ENCODE data around the gene DAB2. TPM values are rescaled to one million over a fixed set of nuclear protein-coding genes. Genes with fewer than 3 reads are reported as not detected.

The DAB2 gene
- total RNA-seq, 1 donor from 2014 or later, result 13.2 TPM

DNA sequence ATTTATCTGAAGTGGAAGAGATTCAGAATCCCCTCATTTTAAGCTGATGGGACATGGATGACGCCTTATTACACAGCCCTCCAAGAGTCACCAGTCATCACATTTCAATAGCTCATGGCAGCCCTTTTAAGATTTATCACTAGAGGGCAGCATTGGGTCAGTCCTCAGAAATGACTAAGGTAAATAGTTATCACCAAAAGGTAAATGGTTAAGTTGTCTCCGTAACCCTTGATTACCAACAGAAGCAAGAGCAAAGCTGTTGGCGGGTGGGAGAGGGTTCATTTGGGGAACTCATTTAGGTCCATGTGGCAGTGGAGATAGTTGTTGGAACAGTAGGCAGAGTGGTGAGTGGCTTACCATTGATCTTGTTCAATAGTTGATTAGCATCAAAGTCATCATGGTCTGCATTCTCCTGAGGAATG lies 48.5 kb downstream of the DAB2 start:
- no peak for DNase-seq (ENCODE audit: low read depth)
- no peak overlapping the region for H3K4me3 ChIP-seq (ENCODE audit: low read depth, low read length)
- TF ChIP-seq, protein P1, sequence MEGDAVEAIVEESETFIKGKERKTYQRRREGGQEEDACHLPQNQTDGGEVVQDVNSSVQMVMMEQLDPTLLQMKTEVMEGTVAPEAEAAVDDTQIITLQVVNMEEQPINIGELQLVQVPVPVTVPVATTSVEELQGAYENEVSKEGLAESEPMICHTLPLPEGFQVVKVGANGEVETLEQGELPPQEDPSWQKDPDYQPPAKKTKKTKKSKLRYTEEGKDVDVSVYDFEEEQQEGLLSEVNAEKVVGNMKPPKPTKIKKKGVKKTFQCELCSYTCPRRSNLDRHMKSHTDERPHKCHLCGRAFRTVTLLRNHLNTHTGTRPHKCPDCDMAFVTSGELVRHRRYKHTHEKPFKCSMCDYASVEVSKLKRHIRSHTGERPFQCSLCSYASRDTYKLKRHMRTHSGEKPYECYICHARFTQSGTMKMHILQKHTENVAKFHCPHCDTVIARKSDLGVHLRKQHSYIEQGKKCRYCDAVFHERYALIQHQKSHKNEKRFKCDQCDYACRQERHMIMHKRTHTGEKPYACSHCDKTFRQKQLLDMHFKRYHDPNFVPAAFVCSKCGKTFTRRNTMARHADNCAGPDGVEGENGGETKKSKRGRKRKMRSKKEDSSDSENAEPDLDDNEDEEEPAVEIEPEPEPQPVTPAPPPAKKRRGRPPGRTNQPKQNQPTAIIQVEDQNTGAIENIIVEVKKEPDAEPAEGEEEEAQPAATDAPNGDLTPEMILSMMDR (conservative IDR thresholded peaks at IDR 0.05; ENCODE audit: low read depth, low read length), result peak; percentile 74

DNA sequence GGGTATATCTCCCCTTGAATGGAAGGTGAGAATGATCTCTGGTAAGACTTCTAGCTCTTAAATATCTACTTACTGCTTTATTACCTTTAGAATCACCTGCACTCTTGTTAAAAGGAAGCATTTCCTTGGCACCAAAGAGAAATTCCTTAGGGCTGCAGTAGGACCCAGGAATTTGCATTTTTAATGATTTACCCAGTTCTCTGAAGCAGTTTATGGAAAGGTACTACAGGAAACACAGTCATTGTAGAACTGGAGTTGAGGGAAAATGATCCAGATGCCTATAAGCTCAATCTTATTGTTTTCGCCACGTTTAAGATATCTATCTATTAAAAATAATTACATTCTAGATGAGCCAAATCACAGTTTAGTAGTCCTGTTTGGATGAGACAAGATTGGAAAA lies 51.0 kb downstream of the DAB2 start:
- TF ChIP-seq, protein P1 (conservative IDR thresholded peaks at IDR 0.05; ENCODE audit: low read depth, low read length), result no peak
- peak; percentile 67 for DNase-seq (ENCODE audit: low read depth)
- H3K4me3 ChIP-seq (ENCODE audit: low read depth, low read length), result no peak overlapping the region

DNA sequence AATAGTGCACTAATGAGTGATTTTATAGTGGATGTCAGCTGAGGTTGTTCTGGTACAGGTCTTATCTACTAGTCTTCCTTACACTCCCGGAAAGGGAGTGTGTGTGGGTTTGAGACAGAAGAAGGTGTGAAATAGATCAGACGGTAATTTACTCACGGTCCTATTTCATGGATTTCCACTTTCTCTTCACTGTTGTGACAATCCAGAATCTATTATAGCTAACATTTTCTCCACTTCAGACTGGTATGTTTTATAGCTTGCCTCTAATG lies 53.5 kb downstream of the DAB2 start:
- no peak for DNase-seq (ENCODE audit: low read depth)
- TF ChIP-seq, protein P1 (conservative IDR thresholded peaks at IDR 0.05; ENCODE audit: low read depth, low read length), result no peak
- H3K4me3 ChIP-seq (ENCODE audit: low read depth, low read length), result no peak overlapping the region

DNA sequence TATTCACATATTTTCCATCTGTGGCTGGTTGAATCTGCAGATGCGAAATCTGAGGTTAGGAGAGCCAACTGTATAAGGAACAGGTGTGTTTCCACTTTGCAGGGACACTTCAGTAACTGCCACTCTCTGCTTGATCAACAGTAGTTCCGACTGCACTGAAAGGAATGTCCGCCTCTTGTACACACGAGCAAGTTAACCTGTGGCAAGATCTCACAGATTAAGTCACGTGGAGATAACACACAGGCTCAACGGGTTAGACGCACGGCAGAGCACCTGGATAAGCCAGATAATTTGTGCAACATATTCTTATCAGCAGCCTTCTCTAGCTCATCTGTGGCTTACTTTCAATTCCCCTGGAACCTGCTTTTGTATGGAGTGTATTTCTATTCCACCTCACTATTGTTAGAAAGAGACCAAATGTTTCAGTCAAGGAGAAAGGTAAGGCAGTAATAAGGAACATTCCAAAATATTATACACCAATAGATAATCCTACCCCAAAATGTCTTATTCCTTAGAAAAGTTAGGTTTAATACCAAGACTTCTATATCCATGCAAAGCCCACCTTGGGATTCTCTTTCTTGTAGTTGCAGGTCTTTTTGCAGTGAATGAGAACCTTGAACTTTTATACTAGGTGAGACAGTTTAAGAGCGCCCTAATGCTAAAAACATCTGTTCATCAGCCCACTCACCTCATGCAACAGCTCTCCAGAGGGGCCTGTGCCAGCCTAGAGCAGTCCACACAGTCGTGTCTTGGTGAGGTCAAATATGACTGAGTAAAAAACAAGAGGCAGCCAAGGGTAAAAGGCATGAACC lies 54.0 kb downstream of the DAB2 start:
- TF ChIP-seq, protein P1 (conservative IDR thresholded peaks at IDR 0.05; ENCODE audit: low read depth, low read length), result no peak
- DNase-seq (ENCODE audit: low read depth), result no peak
- no peak overlapping the region for H3K4me3 ChIP-seq (ENCODE audit: low read depth, low read length)

DNA sequence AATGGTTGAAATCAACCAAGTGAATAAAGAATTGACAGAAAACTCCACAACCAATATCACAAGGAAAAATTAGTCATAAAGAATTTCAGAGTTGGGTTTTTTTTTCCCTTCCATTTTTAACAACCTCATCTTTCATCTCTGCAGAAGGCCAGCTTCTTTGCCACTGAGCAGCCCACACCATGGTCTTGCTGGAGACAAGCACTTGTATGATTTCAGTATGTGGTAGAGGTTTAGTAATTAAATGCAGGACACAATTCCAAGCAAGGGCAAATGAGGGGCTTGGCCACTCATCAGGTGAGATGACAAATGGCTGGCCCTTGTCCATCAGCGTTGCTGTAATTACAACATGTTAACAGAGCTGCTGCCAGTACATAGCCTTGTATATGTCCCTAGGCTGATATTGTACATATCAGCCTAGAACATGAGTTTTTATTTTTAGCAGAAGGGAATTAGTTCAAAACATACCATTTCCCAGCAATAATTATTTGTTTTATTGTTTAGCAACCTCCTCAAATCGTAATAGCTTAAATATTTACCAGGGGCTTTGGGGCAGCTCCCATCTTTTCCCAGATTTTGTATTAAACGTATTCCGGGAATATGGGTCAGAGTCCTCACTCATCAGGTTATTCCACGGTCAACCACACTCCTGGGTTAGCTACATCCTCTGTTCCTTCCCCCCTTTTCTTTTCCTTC lies 55.5 kb downstream of the DAB2 start:
- H3K4me3 ChIP-seq (ENCODE audit: low read depth, low read length), result no peak overlapping the region
- TF ChIP-seq, protein P1 (conservative IDR thresholded peaks at IDR 0.05; ENCODE audit: low read depth, low read length), result no peak
- DNase-seq (ENCODE audit: low read depth), result no peak

DNA sequence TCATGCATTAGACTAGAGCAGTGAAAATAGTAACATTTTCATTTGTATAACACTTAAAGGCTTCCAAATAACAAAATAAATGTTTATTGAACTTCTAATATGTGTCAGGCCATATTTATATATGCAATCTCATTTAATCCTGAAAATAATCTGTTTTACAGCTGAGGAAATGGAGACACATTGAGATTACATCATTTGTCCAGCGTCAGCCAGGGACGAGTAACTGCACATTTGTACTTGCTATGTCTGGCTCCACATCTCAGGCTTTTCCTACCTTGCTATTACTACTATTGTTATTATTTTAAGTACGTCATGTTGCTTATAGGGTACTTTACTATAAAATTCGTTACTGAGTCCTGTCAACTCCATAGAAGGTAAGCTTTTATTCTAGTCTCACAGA lies 56.7 kb downstream of the DAB2 start:
- TF ChIP-seq, protein P1 (conservative IDR thresholded peaks at IDR 0.05; ENCODE audit: low read depth, low read length), result no peak
- H3K4me3 ChIP-seq (ENCODE audit: low read depth, low read length), result no peak overlapping the region
- no peak for DNase-seq (ENCODE audit: low read depth)
